Osteoblast (primary cell): ENCODE data around the gene C17orf50. TPM values are rescaled to one million over a fixed set of nuclear protein-coding genes. Genes with fewer than 3 reads are reported as not detected.

Experiments used
- DNase-seq: peaks from one replicate; pipeline ENCODE4 v3.0.0; 2011; ENCODE audit warnings: low spot score, mixed read lengths; ENCODE audit not compliant: insufficient read length; ENCODE audit errors: missing footprints
- H2AFZ ChIP-seq: 2 replicates; pipeline ENCODE4 v1.6.0; 2011; ENCODE audit warnings: mild to moderate bottlenecking, low read length
- H3K27ac ChIP-seq: 2 replicates; pipeline ENCODE4 v1.5.1; 2011; ENCODE audit warnings: mild to moderate bottlenecking, low read depth, low read length, moderate library complexity
- H3K27me3 ChIP-seq: 2 replicates; pipeline ENCODE4 v1.6.0; 2012; ENCODE audit warnings: mild to moderate bottlenecking, control low read depth, inconsistent platforms, low read length, moderate library complexity; ENCODE audit not compliant: insufficient read depth
- H3K36me3 ChIP-seq: 2 replicates; pipeline ENCODE4 v1.5.1; 2011; ENCODE audit warnings: mild to moderate bottlenecking, low read length, control low read depth, moderate library complexity; ENCODE audit not compliant: insufficient read depth
- H3K4me1 ChIP-seq: 2 replicates; pipeline ENCODE4 v1.5.1; 2011; ENCODE audit warnings: mild to moderate bottlenecking, low read length, control low read depth, moderate library complexity; ENCODE audit not compliant: insufficient read depth
- H3K4me2 ChIP-seq: 2 replicates; pipeline ENCODE4 v1.6.0; 2011; ENCODE audit warnings: mild to moderate bottlenecking, low read length; ENCODE audit not compliant: insufficient read depth
- H3K4me3 ChIP-seq: fragments of 200-600 bp; sonication (generic); 3 replicates; pipeline ENCODE4 v1.5.1; 2012; ENCODE audit warnings: mild to moderate bottlenecking, low read length, inconsistent platforms; ENCODE audit not compliant: insufficient read depth
- H3K79me2 ChIP-seq: 2 replicates; pipeline ENCODE4 v1.6.0; 2012; ENCODE audit warnings: mild to moderate bottlenecking, low read length, control low read depth, inconsistent platforms; ENCODE audit not compliant: insufficient read depth
- H3K9me3 ChIP-seq: 2 replicates; pipeline ENCODE4 v1.5.1; 2011; ENCODE audit warnings: low read depth, low read length, control low read depth
- H4K20me1 ChIP-seq: 2 replicates; pipeline ENCODE4 v1.6.0; 2012; ENCODE audit warnings: mild to moderate bottlenecking, low read length, control low read depth; ENCODE audit not compliant: insufficient read depth
- CTCF ChIP-seq: IDR thresholded peaks from 2 replicates; pipeline ENCODE4 v1.5.1; 2011; ENCODE audit warnings: mild to moderate bottlenecking, low read depth, low read length, moderate library complexity; ENCODE audit errors: extremely low read depth
- total RNA-seq: library from RNA; depleted of rRNA; stranded (reverse); fragments of >200 nt; gene quantifications from 2 replicates; pipeline ENCODE4 v1.2.3, GENCODE V29; 2012

The C17orf50 gene
- total RNA-seq, 1 donor = not detected

DNA sequence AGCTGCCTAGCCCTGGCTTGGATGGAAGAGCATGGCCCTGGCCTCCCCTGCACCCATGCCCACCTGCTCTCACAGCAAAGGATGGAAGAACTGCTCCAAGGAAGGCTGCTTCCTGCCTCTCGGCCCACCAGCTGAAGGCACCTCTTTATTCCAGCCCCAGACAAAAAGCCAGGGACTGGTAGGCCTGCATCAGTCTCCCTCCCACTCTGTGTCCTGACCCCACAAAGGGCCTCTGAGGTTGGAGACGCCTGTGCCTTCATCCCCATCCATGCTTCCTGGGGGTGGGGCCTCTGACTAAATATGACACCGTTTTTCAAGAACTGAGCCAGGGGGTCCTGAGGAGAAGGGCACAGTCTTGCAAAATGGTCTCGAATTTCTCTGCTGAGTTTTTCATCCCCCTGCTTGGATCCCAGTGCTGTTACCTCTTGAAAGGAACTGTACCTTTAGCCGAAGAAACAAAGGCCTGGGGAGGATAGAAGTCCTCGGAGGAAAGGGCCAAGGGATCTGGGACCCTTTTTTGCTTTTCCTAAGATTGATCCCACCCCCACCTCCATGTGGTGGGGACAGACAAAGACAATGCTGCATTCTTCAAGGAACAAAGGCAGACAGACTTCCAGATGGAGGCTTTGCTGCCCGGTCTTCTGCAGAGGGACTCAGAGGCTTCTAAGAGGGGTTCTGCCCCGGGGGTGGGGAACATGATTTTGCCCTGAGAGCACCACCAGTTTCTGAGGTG is 5.2 kb downstream of the C17orf50 start:
- no peak overlapping the region for H3K4me3 ChIP-seq
- no peaks in the 10 kb centered on the region for H3K79me2 ChIP-seq
- no peak for TF ChIP-seq CTCF
- DNase-seq = peak; percentile 62
- peaks cover 5% of the 10 kb centered on the region for H3K4me1 ChIP-seq
- no peak overlapping the region for H3K27ac ChIP-seq
- H3K4me2 ChIP-seq = no peak overlapping the region
- H4K20me1 ChIP-seq = no peaks in the 10 kb centered on the region
- H3K36me3 ChIP-seq = no peaks in the 10 kb centered on the region
- no peak overlapping the region for H2AFZ ChIP-seq
- peaks cover 25% of the 10 kb centered on the region for H3K27me3 ChIP-seq
- H3K9me3 ChIP-seq = no peaks in the 10 kb centered on the region

DNA sequence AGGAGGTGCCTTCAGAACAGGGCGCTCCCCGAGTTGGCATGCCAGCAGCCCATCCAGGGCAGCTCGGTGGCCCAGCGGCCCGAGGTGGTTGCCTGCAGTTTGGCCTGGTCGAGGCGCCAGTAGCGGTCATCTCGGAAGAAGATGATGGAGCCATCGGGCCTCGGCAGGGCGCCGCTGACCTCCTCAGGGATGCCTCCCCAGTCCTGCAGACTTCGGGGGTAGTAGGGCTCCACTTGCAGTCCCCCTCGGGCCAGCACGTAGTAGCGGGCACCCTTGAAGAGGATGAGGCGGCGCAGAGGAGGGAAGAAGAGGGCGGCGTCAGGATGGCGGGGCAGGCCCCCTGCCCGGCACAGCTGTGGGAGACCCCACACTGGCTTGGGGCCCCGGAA is 5.8 kb downstream of the C17orf50 start:
- no peak for TF ChIP-seq CTCF
- Histone ChIP-seq H3K79me2 (no peaks in the 10 kb centered on the region), H3K4me2 (no peak overlapping the region), H3K36me3 (no peaks in the 10 kb centered on the region), H3K27ac (no peak overlapping the region), H3K27me3 (peaks cover 25% of the 10 kb centered on the region), H4K20me1 (no peaks in the 10 kb centered on the region), H3K4me3 (no peak overlapping the region), H2AFZ (no peak overlapping the region), H3K4me1 (peaks cover 5% of the 10 kb centered on the region), H3K9me3 (no peaks in the 10 kb centered on the region)
- peak; percentile 82 for DNase-seq

- DNase-seq = peak; percentile 97
- Histone ChIP-seq H3K4me2 (no peak overlapping the region), H4K20me1 (no peaks in the 10 kb centered on the region), H3K4me1 (peaks cover 5% of the 10 kb centered on the region), H3K36me3 (no peaks in the 10 kb centered on the region), H3K27me3 (peaks cover 25% of the 10 kb centered on the region), H3K4me3 (no peak overlapping the region), H2AFZ (no peak overlapping the region), H3K27ac (no peak overlapping the region), H3K9me3 (no peaks in the 10 kb centered on the region), H3K79me2 (no peaks in the 10 kb centered on the region)
- peak; percentile 67 for TF ChIP-seq CTCF
Observed at GRCh38 chr17:35766903-35767510, 6.3 kb downstream of the C17orf50 start.

DNA sequence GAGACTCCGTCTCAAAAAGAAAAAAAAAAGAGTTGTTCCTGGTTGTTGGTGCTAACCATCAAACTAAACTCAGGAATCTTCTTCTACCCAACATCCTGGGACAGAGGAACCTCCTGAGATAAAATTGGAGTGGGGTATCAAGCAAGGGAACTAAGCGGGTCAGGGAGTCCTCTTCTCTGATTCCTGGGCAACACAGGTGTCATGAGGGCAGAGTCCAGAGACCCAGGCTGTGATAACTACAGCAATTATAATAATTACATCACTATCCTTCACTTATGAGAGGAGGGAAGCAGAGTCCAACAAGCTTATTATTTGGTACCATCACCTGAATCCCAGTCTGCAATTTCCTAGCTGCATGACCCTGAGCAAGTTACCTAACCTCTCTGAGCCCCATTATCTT is 8.1 kb downstream of the C17orf50 start:
- H3K4me1 ChIP-seq = peaks cover 8% of the 10 kb centered on the region
- H3K36me3 ChIP-seq = no peaks in the 10 kb centered on the region
- H3K27me3 ChIP-seq = peaks cover 25% of the 10 kb centered on the region
- DNase-seq = peak; percentile 61
- no peak overlapping the region for H2AFZ ChIP-seq
- no peaks in the 10 kb centered on the region for H3K9me3 ChIP-seq
- no peaks in the 10 kb centered on the region for H4K20me1 ChIP-seq
- no peak overlapping the region for H3K27ac ChIP-seq
- no peak for TF ChIP-seq CTCF
- no peak overlapping the region for H3K4me2 ChIP-seq
- no peaks in the 10 kb centered on the region for H3K79me2 ChIP-seq
- no peak overlapping the region for H3K4me3 ChIP-seq
